Stimulated activated CD8-positive, alpha-beta memory T cell treated with anti-CD3 and anti-CD28 coated beads, Interleukin-15, amount 100 ng/mL, for 24 hours (primary cell): ENCODE results near the gene MAGEL2.
"Not testable (repeated sequence)": the region's sequence is repeated elsewhere in the genome, so short reads cannot be mapped to it uniquely, and the experiment has no call there.

ENCODE experiments used
- DNase-seq: peaks from one replicate; pipeline ENCODE4 v3.0.0-alpha.2; 2020; ENCODE audit warnings: low read depth

The MAGEL2 gene

GRCh38 chr15:23606226-23606625 is 41.4 kb downstream of the MAGEL2 start:
- no peak for DNase-seq

- no peak for DNase-seq
These were observed 45.5 kb downstream of the MAGEL2 start for GRCh38 chr15:23602124-23602523.

DNA sequence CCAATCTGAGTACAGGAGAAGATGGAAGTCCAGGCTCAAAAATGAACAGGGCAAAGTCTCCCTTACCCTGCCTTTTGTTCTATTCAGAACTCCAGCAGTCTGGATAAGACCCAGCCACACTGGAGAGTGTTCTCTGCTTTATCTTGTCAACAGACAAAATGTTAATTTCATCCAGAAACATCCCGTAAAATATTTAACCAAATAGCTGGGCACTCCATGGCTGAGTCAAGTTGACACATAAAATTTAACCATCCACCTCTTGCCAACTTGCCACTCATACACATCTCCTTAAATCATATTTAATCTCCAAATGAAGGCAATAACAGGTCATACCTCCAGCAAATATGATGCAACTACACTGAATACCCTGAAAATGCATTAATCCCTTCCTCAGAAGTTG is 48.6 kb downstream of the MAGEL2 start:
- DNase-seq, result no peak

DNA sequence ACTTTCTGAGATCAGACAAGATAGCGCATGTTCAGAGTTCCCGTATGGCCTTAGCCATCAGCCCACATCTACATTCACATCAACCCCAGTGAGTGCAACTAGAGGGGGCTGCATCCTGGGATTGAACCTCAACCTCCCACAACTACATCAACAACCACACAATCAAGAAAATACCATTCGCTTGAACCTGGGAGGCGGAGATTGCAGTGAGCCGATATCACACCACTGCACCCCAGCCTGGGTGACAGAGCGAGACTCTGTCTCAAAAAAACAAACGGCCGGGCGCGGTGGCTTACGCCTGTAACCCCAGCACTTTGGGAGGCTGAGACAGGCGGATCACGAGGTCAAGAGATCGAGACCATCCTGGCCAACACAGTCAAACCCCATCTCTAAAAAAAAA is 50.4 kb downstream of the MAGEL2 start:
- DNase-seq, result not testable (repeated sequence)

DNA sequence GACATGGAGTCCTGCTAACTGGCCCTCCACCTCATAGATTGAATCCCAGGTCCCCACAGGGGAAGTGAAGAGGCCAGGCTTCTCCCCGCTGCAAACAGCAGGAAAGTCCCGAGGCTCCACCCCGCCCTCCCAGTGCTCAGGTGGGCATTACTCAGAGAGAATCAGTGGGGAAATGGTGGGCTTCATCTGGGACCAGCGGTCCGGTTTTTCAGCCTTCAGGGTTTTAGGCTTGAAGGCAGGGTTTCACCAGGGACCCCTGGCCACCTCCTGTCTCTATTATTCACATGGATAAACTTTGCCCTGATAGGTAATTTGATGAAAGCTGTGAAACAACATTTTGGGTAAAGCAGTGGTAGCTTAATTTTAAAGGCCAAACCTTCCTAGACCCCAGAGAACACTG is 50.9 kb downstream of the MAGEL2 start:
- no peak for DNase-seq

- no peak for DNase-seq
These were observed 52.3 kb downstream of the MAGEL2 start for GRCh38 chr15:23595368-23595767.

- DNase-seq, result no peak
These were observed 53.4 kb downstream of the MAGEL2 start for GRCh38 chr15:23594252-23594770.
